HEK293 (cell line): ENCODE measurements around the gene TMPRSS4.

ENCODE experiments used
- CTCF ChIA-PET: fragments of 350-600 bp; formaldehyde crosslinking; extraction: SDS; loops from one replicate; lab custom pipeline; 2021; ENCODE audit warnings: antibody characterized with exemption; lab: Yijun Ruan, JAX
- POLR2A ChIA-PET: fragments of 300-600 bp; formaldehyde crosslinking; extraction: SDS; loops from one replicate; lab custom pipeline; 2020; ENCODE audit warnings: antibody characterized with exemption, inconsistent platforms; lab: Yijun Ruan, JAX
- H3K27ac ChIP-seq: fragments of 200-500 bp; sonication (Bioruptor generic); 2 replicates; pipeline ENCODE4 v1.5.1; 2014; ENCODE audit warnings: low read depth, low read length, control low read depth, inconsistent platforms; ENCODE audit errors: extremely low read depth
- H3K36me3 ChIP-seq, 2 experiments: fragments of 200-500 bp in 1 of 2; sonication (Bioruptor generic) in 1 of 2; 1 replicate in 1 of 2; 2 replicates in 1 of 2; pipeline ENCODE4 v1.5.1; 2014 to 2017; ENCODE audit warnings: inconsistent platforms in 2 of 2, low read length in 2 of 2; ENCODE audit not compliant: control insufficient read depth in 2 of 2, insufficient read depth in 1 of 2
- H3K4me1 ChIP-seq: fragments of 200-500 bp; sonication (Bioruptor generic); 2 replicates; pipeline ENCODE4 v1.5.1; 2014; ENCODE audit warnings: mild to moderate bottlenecking, low read length, inconsistent platforms; ENCODE audit not compliant: control insufficient read depth, insufficient read depth
- H3K4me3 ChIP-seq: 2 replicates; pipeline ENCODE4 v1.5.1; 2011; ENCODE audit warnings: low read depth, mild to moderate bottlenecking, control low read depth, low read length, moderate library complexity
- H3K9me3 ChIP-seq: fragments of 200-500 bp; sonication (Bioruptor generic); 2 replicates; pipeline ENCODE4 v1.5.1; 2014; ENCODE audit warnings: low read depth, low read length, inconsistent platforms; ENCODE audit not compliant: control insufficient read depth, insufficient read depth
- HOXC10 ChIP-seq: sonication (generic); formaldehyde crosslinking; IDR thresholded peaks from 2 replicates; pipeline ENCODE4 v1.8.1; 2023; ENCODE audit warnings: mild to moderate bottlenecking, missing genetic modification reagents
- HOXD13 ChIP-seq: sonication (generic); formaldehyde crosslinking; IDR thresholded peaks from 2 replicates; pipeline ENCODE4 v1.8.0; 2022; ENCODE audit warnings: missing genetic modification reagents, borderline replicate concordance
- ZBTB10 ChIP-seq: fragments of 450-650 bp; formaldehyde crosslinking; IDR thresholded peaks from 2 replicates; pipeline ENCODE4 v1.5.1; 2016; ENCODE audit warnings: missing biosample characterization, missing genetic modification characterization
- ZFP69B ChIP-seq: fragments of 450-650 bp; formaldehyde crosslinking; IDR thresholded peaks from 2 replicates; pipeline ENCODE4 v1.5.1; 2016; ENCODE audit warnings: missing biosample characterization, missing genetic modification characterization
- ZNF112 ChIP-seq: fragments of 450-650 bp; formaldehyde crosslinking; IDR thresholded peaks from 2 replicates; pipeline ENCODE4 v1.5.0; 2017; ENCODE audit warnings: missing biosample characterization, missing genetic modification characterization
- ZNF140 ChIP-seq: fragments of 450-650 bp; formaldehyde crosslinking; IDR thresholded peaks from 2 replicates; pipeline ENCODE4 v1.5.1; 2016; ENCODE audit warnings: missing biosample characterization, missing genetic modification characterization
- ZNF174 ChIP-seq: fragments of 450-650 bp; formaldehyde crosslinking; IDR thresholded peaks from 2 replicates; pipeline ENCODE4 v1.5.0; 2017; ENCODE audit warnings: missing biosample characterization, mild to moderate bottlenecking, missing genetic modification characterization
- ZNF2 ChIP-seq: fragments of 450-650 bp; formaldehyde crosslinking; IDR thresholded peaks from 2 replicates; pipeline ENCODE4 v1.5.1; 2016; ENCODE audit warnings: missing biosample characterization, missing genetic modification characterization
- ZNF211 ChIP-seq: fragments of 450-650 bp; formaldehyde crosslinking; IDR thresholded peaks from 2 replicates; pipeline ENCODE4 v1.5.1; 2016; ENCODE audit warnings: low read depth, missing biosample characterization, missing genetic modification characterization
- ZNF26 ChIP-seq: fragments of 450-650 bp; formaldehyde crosslinking; IDR thresholded peaks from 2 replicates; pipeline ENCODE4 v1.5.1; 2016; ENCODE audit warnings: missing biosample characterization, missing genetic modification characterization
- ZNF266 ChIP-seq: fragments of 450-650 bp; formaldehyde crosslinking; IDR thresholded peaks from 2 replicates; pipeline ENCODE4 v1.5.1; 2016; ENCODE audit warnings: missing biosample characterization, missing genetic modification characterization, low read depth
- ZNF37A ChIP-seq: fragments of 450-650 bp; IDR thresholded peaks from 2 replicates; pipeline ENCODE4 v1.5.1; 2018; ENCODE audit warnings: missing biosample characterization, missing genetic modification characterization
- ZNF398 ChIP-seq: fragments of 450-650 bp; formaldehyde crosslinking; IDR thresholded peaks from 2 replicates; pipeline ENCODE4 v1.5.1; 2017; ENCODE audit warnings: missing biosample characterization, missing genetic modification characterization
- ZNF416 ChIP-seq: fragments of 450-650 bp; formaldehyde crosslinking; IDR thresholded peaks from 2 replicates; pipeline ENCODE4 v1.5.1; 2016; ENCODE audit warnings: missing biosample characterization, missing genetic modification characterization
- ZNF433 ChIP-seq: fragments of 450-650 bp; formaldehyde crosslinking; IDR thresholded peaks from 2 replicates; pipeline ENCODE4 v1.5.1; 2016; ENCODE audit warnings: missing biosample characterization, missing genetic modification characterization, low read depth
- ZNF521 ChIP-seq: fragments of 450-650 bp; formaldehyde crosslinking; IDR thresholded peaks from 2 replicates; pipeline ENCODE4 v1.5.1; 2017; ENCODE audit warnings: missing biosample characterization, mild to moderate bottlenecking, missing genetic modification characterization
- ZNF558 ChIP-seq: fragments of 450-650 bp; formaldehyde crosslinking; IDR thresholded peaks from 2 replicates; pipeline ENCODE4 v1.5.1; 2016; ENCODE audit warnings: missing biosample characterization, missing genetic modification characterization
- ZNF621 ChIP-seq: fragments of 450-650 bp; formaldehyde crosslinking; IDR thresholded peaks from 2 replicates; pipeline ENCODE4 v1.5.1; 2017; ENCODE audit warnings: missing biosample characterization, missing genetic modification characterization
- ZNF660 ChIP-seq: fragments of 450-650 bp; IDR thresholded peaks from 2 replicates; pipeline ENCODE4 v1.5.1; 2018; ENCODE audit warnings: missing biosample characterization, mild to moderate bottlenecking, missing genetic modification characterization
- TF ChIP-seq, protein P1 (sequence below): fragments of 450-650 bp; formaldehyde crosslinking; IDR thresholded peaks from 2 replicates; pipeline ENCODE4 v1.5.1; 2016; ENCODE audit warnings: missing biosample characterization, missing genetic modification characterization, borderline replicate concordance
- TF ChIP-seq, protein P2 (sequence below): fragments of 450-650 bp; formaldehyde crosslinking; IDR thresholded peaks from 2 replicates; pipeline ENCODE4 v1.5.1; 2017; ENCODE audit warnings: missing biosample characterization, missing genetic modification characterization
- TF ChIP-seq, protein P3 (sequence below): fragments of 450-650 bp; formaldehyde crosslinking; IDR thresholded peaks from 2 replicates; pipeline ENCODE4 v1.5.1; 2016; ENCODE audit warnings: missing biosample characterization, missing genetic modification characterization

TMPRSS4 gene

GRCh38 chr11:118071416-118072030 lies 5.4 kb upstream of the TMPRSS4 start (continued):
- TF ChIP-seq, protein P1, sequence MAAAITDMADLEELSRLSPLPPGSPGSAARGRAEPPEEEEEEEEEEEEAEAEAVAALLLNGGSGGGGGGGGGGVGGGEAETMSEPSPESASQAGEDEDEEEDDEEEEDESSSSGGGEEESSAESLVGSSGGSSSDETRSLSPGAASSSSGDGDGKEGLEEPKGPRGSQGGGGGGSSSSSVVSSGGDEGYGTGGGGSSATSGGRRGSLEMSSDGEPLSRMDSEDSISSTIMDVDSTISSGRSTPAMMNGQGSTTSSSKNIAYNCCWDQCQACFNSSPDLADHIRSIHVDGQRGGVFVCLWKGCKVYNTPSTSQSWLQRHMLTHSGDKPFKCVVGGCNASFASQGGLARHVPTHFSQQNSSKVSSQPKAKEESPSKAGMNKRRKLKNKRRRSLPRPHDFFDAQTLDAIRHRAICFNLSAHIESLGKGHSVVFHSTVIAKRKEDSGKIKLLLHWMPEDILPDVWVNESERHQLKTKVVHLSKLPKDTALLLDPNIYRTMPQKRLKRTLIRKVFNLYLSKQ (tag by site-specific recombination): no peak
- no peak for TF ChIP-seq ZFP69B (tag by site-specific recombination)
- no peak for TF ChIP-seq ZBTB10 (tag by site-specific recombination)
- TF ChIP-seq ZNF433 (tag by site-specific recombination): no peak
- TF ChIP-seq, protein P2, sequence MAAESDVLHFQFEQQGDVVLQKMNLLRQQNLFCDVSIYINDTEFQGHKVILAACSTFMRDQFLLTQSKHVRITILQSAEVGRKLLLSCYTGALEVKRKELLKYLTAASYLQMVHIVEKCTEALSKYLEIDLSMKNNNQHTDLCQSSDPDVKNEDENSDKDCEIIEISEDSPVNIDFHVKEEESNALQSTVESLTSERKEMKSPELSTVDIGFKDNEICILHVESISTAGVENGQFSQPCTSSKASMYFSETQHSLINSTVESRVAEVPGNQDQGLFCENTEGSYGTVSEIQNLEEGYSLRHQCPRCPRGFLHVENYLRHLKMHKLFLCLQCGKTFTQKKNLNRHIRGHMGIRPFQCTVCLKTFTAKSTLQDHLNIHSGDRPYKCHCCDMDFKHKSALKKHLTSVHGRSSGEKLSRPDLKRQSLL (tag by site-specific recombination): no peak
- no peak for TF ChIP-seq ZNF660 (tag by site-specific recombination)
- TF ChIP-seq ZNF2 (tag by site-specific recombination): no peak

- Histone ChIP-seq H3K36me3 (no peaks in the 10 kb centered on the region), H3K9me3 (no peaks in the 10 kb centered on the region), H3K27ac (no peak overlapping the region), H3K4me1 (no peaks in the 10 kb centered on the region), H3K4me3 (no peak overlapping the region)
- CTCF ChIA-PET: interaction anchor here (0.7 to 1.3 kb wide), 2 partner anchors 40 to 127 kb away, joined by 3 to 4 read pairs; no protein-coding TSS in a partner anchor
- POLR2A ChIA-PET: no interaction called here
- TF ChIP-seq ZNF174: no peak
- TF ChIP-seq ZNF416 (tag by site-specific recombination): no peak
- TF ChIP-seq ZNF37A (tag by site-specific recombination): no peak
- TF ChIP-seq ZNF26 (tag by site-specific recombination): no peak
- no peak for TF ChIP-seq HOXD13 (CRISPR knock-in tag)
These were observed 3.3 kb upstream of the TMPRSS4 start for GRCh38 chr11:118073554-118073953.

GRCh38 chr11:118074091-118074685 lies 2.7 kb upstream of the TMPRSS4 start:
- ChIA-PET POLR2A (no interaction called here), CTCF (interaction anchor here (0.7 to 1.3 kb wide), 2 partner anchors 41 to 128 kb away, joined by 3 to 4 read pairs; no protein-coding TSS in a partner anchor)
- Histone ChIP-seq H3K4me1 (no peaks in the 10 kb centered on the region), H3K36me3 (no peaks in the 10 kb centered on the region), H3K4me3 (no peak overlapping the region), H3K9me3 (no peaks in the 10 kb centered on the region), H3K27ac (no peak overlapping the region)
- no peak for TF ChIP-seq ZNF140 (tag by site-specific recombination)
- no peak for TF ChIP-seq ZNF398
- no peak for TF ChIP-seq HOXC10 (CRISPR knock-in tag)
- TF ChIP-seq ZNF266 (tag by site-specific recombination): no peak
- TF ChIP-seq ZNF621: no peak
- TF ChIP-seq ZNF211 (tag by site-specific recombination): no peak
- TF ChIP-seq ZNF521: no peak
- no peak for TF ChIP-seq ZNF660 (tag by site-specific recombination)
- no peak for TF ChIP-seq ZNF558
- TF ChIP-seq, protein P3, sequence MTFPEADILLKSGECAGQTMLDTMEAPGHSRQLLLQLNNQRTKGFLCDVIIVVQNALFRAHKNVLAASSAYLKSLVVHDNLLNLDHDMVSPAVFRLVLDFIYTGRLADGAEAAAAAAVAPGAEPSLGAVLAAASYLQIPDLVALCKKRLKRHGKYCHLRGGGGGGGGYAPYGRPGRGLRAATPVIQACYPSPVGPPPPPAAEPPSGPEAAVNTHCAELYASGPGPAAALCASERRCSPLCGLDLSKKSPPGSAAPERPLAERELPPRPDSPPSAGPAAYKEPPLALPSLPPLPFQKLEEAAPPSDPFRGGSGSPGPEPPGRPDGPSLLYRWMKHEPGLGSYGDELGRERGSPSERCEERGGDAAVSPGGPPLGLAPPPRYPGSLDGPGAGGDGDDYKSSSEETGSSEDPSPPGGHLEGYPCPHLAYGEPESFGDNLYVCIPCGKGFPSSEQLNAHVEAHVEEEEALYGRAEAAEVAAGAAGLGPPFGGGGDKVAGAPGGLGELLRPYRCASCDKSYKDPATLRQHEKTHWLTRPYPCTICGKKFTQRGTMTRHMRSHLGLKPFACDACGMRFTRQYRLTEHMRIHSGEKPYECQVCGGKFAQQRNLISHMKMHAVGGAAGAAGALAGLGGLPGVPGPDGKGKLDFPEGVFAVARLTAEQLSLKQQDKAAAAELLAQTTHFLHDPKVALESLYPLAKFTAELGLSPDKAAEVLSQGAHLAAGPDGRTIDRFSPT (tag by site-specific recombination): no peak
- TF ChIP-seq ZNF112 (tag by site-specific recombination): no peak
